Urinary bladder (tissue), 4 donors: ENCODE data around the gene SRGAP1. TPM values are rescaled to one million over a fixed set of nuclear protein-coding genes. Genes with fewer than 3 reads are reported as not detected.
"Not testable (repeated sequence)": the region's sequence is repeated elsewhere in the genome, so short reads cannot be mapped to it uniquely, and the experiment has no call there.

Experiments
- DNase-seq: peaks from one replicate; pipeline ENCODE4 v3.0.0-alpha.2; 2015; ENCODE audit errors: extremely low spot score
- H3K27ac ChIP-seq: one replicate; pipeline ENCODE4 v1.5.1; 2013; ENCODE audit warnings: low read depth, mild to moderate bottlenecking, moderate library complexity
- H3K36me3 ChIP-seq: one replicate; pipeline ENCODE4 v1.6.1; 2013; ENCODE audit warnings: mild to moderate bottlenecking, moderate library complexity; ENCODE audit not compliant: insufficient read depth
- H3K4me1 ChIP-seq: one replicate; pipeline ENCODE4 v1.6.1; 2013; ENCODE audit warnings: mild to moderate bottlenecking, moderate library complexity; ENCODE audit not compliant: insufficient read depth
- H3K4me3 ChIP-seq: one replicate; pipeline ENCODE4 v1.5.1; 2013; ENCODE audit warnings: low read depth, low read length
- WGBS: extraction: QIAGEN DNeasy Blood & Tissue Kit; methylation state at CpG from one replicate; pipeline ENCODE4 v1.1.7; 2013; 5-methylcytosine and 5-hydroxymethylcytosine counted together
- polyA plus RNA-seq: library from polyadenylated mRNA; stranded (reverse); fragments of 200-250 nt; gene quantifications from one replicate; pipeline ENCODE4 v1.2.3, GENCODE V29; 2013
- total RNA-seq: library from RNA; depleted of rRNA; stranded (reverse); fragments of >200 nt; gene quantifications from one replicate; pipeline ENCODE4 v1.2.3, GENCODE V29; 2014
- donor health status: healthy with polysubstance abuse.
- donor health status: healthy.

The SRGAP1 gene
- total and polyA plus RNA-seq, 2 donors = 1.9 to 18.0 TPM

DNA sequence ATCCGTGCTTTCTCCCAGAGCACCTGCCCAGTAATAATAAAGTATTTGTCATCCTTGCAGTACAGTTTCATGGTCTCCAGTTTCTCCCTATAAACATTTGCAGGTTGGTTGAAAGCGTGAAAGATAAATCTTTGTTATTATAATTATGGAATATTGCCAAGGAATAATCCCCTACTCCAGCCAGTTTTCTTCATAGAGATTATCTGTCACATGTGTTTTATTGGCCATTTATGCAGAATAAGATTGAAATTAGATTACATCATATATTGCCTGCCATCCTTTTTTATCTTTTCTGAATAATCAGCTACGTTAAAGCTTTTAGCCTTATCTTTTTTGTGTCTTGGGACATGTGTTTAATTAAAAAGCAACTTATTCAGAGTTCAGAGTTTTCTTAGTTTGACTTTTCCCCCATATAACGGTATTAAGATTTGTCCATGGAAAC, 209.6 kb downstream of the SRGAP1 start:
- Histone ChIP-seq H3K36me3 (no peaks in the 10 kb centered on the region), H3K27ac (no peak overlapping the region), H3K4me1 (no peaks in the 10 kb centered on the region), H3K4me3 (no peak overlapping the region)
- WGBS = 61% methylated on average over 4 of the region's 4 CpGs
- no peak for DNase-seq

DNA sequence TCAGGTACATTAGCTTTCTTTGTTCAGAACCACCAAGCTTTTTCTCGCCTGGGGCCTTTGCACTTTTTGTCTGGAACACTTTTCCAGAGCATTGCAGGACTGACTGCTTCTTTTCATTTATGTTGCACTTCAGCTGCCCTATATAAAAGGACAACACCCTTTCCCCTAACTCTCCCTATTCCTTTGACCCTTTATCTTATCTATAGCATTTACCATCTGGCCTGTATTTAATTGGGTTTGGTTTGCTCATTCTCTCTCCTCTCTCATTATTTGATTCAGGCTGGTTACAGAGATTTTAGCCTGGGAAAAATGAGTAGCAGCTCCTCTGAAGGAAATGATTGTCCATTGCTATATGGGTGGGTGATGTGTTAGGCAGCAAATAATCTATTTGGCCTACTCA, 212.2 kb downstream of the SRGAP1 start:
- Histone ChIP-seq H3K36me3 (no peaks in the 10 kb centered on the region), H3K4me1 (no peaks in the 10 kb centered on the region), H3K4me3 (no peak overlapping the region), H3K27ac (no peak overlapping the region)
- 98% methylated on average over 1 of the region's 1 CpG for whole genome bisulfite sequencing
- DNase-seq = no peak

DNA sequence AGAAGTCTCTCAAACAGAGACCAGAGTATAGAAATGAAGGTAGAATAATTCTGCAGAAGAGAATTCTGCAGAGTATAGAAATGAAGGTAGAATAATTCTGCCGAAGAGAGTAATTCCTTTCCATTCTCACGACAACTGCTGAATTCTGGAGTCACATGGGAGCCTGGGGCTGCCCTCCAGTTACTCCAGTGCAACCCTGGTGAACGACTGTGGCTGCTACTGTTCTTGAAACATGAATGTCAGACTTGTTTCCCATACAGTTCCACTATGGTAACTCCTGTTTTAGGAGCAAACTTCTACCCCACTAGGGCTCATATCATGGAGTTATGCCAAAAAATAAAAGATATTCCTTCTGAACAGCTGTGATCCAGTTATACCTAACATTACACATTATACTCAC, 213.2 kb downstream of the SRGAP1 start:
- H3K4me1 ChIP-seq = no peaks in the 10 kb centered on the region
- no peak overlapping the region for H3K27ac ChIP-seq
- 88% methylated on average over 3 of the region's 3 CpGs for WGBS
- H3K36me3 ChIP-seq = no peaks in the 10 kb centered on the region
- H3K4me3 ChIP-seq = no peak overlapping the region
- no peak for DNase-seq

DNA sequence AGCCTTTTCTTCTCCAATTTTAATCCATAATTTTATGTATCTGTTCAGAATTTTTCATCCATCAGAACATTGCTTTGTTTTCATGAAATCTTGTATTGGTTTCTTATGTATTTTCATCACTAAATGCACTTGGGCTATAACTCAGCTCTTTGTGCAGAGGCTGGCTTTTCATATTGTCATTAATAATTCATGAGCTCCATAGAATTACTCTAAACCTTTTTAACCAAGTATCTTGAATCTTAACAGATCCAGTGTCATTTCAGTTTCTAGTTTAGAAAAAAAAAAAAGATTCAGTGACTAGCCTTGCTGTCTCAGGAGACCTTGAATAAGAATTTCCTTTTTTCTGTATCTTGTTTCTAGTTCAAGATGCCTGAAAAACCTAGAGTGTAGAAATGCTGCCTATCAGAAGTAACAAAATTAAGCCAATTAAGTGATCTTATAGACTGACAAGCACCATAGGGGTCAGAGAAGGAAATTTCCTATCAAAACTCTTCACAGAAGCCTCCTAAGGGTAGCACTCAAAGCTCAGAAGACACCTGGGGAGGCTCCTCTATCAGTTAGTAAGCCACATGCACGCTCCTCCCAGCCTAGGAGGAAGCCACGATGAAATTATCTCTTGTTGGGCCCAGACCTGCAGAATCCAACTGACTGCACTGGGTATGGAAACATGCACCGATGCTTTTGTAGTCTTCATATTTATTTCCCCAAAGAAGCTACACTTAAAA, 214.2 kb downstream of the SRGAP1 start:
- Histone ChIP-seq H3K4me1 (no peaks in the 10 kb centered on the region), H3K27ac (no peak overlapping the region), H3K36me3 (no peaks in the 10 kb centered on the region), H3K4me3 (no peak overlapping the region)
- WGBS = 94% methylated on average over 3 of the region's 3 CpGs
- DNase-seq = no peak

DNA sequence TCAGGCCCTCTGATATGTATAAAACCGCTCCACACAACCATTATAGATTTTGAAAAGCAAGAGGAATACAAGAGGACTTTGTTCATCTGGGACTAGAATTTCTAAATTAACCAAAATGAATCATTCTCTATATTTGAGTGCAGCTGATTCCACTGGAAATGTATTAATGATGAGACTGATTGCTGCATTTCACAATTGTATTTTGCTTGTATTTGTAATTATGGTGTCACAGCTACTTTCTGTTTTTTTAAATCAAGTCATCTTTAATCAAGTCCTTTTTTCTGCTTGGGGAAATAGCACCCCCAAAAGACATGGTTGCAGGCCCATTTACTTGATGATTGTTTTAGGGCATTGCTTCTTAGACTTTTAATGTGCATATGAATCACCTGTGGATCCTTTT, 215.2 kb downstream of the SRGAP1 start:
- H3K4me3 ChIP-seq = no peak overlapping the region
- H3K4me1 ChIP-seq = no peaks in the 10 kb centered on the region
- H3K27ac ChIP-seq = no peak overlapping the region
- DNase-seq = no peak
- H3K36me3 ChIP-seq = no peaks in the 10 kb centered on the region
- 94% methylated on average over 1 of the region's 1 CpG for WGBS

DNA sequence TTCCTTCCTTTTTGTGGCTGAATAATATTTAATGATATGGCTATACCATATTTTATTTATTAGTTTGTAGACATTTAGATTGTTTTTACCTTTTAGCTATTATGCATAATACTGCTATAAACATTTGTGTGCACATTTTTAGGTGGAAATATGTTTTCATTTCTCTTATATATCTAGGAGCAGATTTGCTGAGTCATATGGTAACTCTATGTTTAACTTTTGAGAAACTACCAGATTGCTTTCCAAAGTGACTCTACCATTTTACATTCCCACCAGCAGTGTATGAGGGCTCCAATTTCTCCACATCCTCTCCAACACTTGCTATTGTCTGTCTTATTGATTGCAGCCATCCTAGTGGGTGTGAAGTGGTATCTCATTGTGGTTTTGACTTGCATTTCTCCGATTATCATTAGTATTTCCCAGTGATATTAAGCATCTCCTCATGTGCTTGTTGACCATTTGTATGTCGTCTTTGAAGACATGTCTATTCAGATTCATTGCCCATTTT, 217.4 kb downstream of the SRGAP1 start:
- Histone ChIP-seq H3K36me3 (no peaks in the 10 kb centered on the region), H3K27ac (no peak overlapping the region), H3K4me1 (no peaks in the 10 kb centered on the region), H3K4me3 (no peak overlapping the region)
- WGBS = 97% methylated on average over 2 of the region's 2 CpGs
- no peak for DNase-seq

DNA sequence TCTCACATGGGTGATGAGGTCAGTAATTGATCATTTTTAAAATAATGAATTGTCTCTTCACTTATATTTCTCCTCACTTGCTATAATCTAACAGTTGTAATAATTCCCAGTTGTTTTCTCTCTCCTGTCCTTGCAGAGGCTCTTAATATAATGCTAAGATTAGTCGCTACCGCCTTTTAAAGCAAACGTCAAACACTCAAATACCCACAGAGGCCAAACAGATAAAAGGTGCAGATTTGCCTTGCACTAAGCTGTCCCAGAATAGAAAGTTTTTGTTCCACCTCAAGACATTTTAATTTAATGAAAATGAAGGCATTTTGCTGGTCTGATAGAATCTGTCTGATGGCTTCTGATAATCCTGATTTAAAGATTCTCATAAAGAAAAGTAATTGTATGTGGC, 218.6 kb downstream of the SRGAP1 start:
- WGBS = 55% methylated on average over 3 of the region's 3 CpGs
- Histone ChIP-seq H3K4me3 (no peak overlapping the region), H3K36me3 (no peaks in the 10 kb centered on the region), H3K4me1 (no peaks in the 10 kb centered on the region), H3K27ac (no peak overlapping the region)
- DNase-seq = no peak

DNA sequence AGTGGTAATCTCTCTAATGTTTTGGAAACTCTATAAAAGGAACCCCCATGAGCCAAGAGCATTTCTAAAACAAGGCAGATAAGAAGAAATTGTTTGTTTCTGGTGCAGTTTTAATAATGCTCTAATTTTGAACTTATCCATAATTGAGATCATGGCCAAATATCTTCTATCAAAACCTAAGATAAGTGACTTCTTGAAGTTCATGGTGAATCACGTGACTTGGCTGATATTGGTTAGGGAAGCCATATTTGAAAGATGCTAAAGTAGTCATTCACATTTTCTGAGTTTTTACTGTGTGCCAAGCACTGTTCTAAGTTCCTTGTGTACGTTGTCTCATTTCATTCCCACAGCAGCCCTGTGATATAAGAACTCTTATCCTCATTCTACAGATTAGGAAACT, 219.7 kb downstream of the SRGAP1 start:
- WGBS = 58% methylated on average over 2 of the region's 2 CpGs
- Histone ChIP-seq H3K4me1 (no peaks in the 10 kb centered on the region), H3K27ac (no peak overlapping the region), H3K36me3 (no peaks in the 10 kb centered on the region), H3K4me3 (no peak overlapping the region)
- DNase-seq = no peak

DNA sequence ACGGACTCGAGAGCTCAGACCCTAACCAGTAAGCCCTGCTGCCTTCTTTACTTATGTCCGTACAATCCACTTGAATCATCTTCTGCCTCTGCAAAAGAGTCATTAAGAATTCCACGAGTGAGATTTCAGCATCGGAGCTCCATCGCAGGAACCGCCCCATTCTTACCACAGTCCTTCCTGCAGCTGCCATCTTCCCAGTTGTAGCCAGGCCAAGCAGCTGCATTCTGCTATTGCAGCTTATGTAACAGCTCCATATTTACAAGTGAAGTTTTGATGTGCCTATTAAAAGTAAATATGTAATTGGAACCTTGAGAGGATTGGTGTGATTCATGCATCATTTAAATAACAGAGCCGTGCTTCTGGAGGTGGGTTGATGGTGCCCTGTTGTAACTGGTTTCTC, 220.2 kb downstream of the SRGAP1 start:
- 89% methylated on average over 8 of the region's 8 CpGs for WGBS

DNA sequence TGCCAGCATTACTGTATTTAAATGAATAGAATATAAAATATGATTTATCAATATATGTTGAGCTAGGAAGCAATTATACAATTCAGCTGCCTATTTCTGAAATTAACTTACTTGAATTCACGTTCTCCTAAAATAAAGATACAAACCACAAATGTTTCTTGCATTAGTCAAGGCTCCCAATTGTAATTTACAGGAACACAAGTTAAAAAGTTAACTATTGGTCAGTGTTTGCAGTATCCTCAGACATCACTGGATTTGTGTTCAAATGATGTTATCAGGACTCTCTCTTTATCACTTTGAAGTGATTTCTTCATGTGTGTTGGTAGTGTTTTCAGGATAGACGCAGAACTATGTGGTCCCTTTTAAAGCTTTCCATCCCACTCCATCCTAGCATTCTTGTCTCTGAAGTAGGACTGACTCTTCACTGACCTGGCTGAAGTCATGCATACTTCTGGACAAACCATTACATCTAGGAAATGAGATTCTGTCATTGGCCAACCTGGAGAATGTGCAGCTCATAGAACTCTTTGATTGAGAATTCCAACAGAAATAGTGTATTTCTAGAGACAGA, 221.5 kb downstream of the SRGAP1 start:
- H3K27ac ChIP-seq = no peak overlapping the region
- no peak for DNase-seq
- 96% methylated on average over 2 of the region's 2 CpGs for WGBS
- no peaks in the 10 kb centered on the region for H3K36me3 ChIP-seq
- H3K4me1 ChIP-seq = no peaks in the 10 kb centered on the region
- H3K4me3 ChIP-seq = no peak overlapping the region

More for the DNA sequence above, 220.2 kb downstream of the SRGAP1 start:
- no peak overlapping the region for H3K4me3 ChIP-seq
- no peaks in the 10 kb centered on the region for H3K36me3 ChIP-seq
- no peaks in the 10 kb centered on the region for H3K4me1 ChIP-seq
- H3K27ac ChIP-seq = no peak overlapping the region
- no peak for DNase-seq

DNA sequence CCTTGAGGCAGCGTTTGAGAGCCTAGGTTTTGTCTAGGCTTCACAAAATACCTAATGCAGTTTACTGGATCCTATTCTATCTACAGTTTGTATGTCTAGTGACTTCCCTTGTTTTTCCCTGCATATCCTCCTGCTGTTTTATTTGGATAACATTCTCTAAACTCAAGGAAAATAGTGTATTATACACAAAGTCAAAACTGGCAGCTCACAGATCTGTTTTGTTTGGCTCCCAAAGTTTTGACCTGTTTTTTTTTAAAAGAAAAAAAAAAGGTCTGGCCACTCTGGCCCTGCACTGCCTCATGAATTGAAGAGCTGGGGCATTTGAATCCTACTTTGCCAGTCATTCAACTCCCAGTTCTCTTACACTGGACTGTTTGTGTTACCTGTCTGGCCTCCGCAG, 222.3 kb downstream of the SRGAP1 start:
- 95% methylated on average over 2 of the region's 2 CpGs for WGBS
- DNase-seq = no peak
- Histone ChIP-seq H3K36me3 (no peaks in the 10 kb centered on the region), H3K4me1 (no peaks in the 10 kb centered on the region), H3K4me3 (no peak overlapping the region), H3K27ac (no peak overlapping the region)

DNA sequence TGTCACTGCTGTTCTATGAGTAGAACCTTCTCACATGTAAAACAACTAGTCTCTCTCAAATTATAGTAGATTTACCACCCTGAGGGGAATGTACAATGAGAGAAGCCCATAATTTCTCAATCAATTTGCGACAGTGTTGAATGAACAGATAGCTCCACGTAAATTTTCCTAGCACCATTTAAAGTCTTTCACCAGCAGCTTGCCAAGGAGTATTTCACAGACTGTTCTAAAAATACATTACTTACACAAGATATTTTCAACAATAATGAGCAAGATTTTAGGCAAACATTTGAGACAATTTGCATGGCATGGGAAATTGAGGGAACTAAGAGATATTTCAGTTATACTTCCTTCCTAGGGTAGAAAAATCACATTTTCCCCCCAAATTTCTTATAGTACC, 226.0 kb downstream of the SRGAP1 start:
- no peaks in the 10 kb centered on the region for H3K4me1 ChIP-seq
- no peaks in the 10 kb centered on the region for H3K36me3 ChIP-seq
- H3K27ac ChIP-seq = no peak overlapping the region
- no peak overlapping the region for H3K4me3 ChIP-seq
- no peak for DNase-seq
- 53% methylated on average over 2 of the region's 2 CpGs for WGBS

DNA sequence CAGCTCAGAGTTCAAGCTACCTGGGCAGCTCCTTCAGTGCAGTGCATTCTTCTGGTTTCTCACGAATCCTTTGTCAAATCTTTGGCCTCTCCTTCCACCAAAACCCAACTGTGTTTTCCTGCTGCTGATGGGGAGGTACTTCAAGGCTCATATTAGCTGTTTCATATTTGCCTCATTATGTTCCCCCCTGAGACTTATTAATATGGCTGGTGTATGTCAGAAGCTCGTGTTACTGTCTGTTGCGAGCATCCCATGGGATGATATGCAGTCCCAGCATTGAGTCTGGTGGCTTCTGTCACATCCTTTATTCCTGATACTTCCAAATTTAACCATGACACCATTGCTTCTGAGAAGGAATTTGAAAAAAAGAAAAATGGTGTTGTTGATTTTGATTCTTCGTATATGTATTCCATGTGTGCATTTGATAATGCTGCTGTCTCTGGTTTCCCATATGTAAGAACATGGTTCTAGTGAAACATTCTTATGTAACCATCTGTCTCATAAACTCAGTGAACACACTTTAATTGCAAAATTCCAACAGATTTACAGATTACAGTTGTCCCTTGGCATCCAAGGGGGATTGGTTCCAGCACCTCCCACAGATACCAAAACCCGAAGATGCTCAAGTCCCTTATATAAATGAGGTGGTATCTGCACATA, 228.5 kb downstream of the SRGAP1 start:
- Histone ChIP-seq H3K36me3 (no peaks in the 10 kb centered on the region), H3K4me3 (no peak overlapping the region), H3K27ac (no peak overlapping the region), H3K4me1 (no peaks in the 10 kb centered on the region)
- 88% methylated on average over 5 of the region's 5 CpGs for WGBS
- no peak for DNase-seq

DNA sequence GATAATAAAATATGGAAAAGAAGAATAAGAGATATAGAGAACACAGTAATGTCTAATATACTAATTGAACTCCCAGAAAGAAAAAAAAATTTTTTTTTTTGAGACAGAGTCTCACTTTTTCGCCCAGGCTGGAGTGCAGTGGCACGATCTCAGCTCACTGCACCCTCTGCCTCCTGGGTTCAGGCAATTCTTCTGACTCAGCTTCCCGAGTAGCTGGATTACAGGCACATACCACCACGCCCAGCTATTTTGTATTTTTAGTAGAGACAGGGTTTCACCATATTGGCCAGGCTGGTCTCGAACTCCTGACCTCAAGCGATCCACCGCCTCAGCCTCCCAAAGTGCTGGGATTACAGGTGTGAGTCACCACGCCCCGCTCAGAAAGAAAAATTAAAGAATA, 232.1 kb downstream of the SRGAP1 start:
- not testable (repeated sequence) for H3K4me3 ChIP-seq, DNase-seq, H3K36me3 ChIP-seq, H3K27ac ChIP-seq, H3K4me1 ChIP-seq
- 96% methylated on average over 9 of the region's 9 CpGs for WGBS
